Ishikawa (cell line): ENCODE results near the gene ATP11A.

Experiments
- CEBPB ChIP-seq: IDR thresholded peaks from 2 replicates; pipeline ENCODE4 v1.6.1; 2012
- CREB1 ChIP-seq: IDR thresholded peaks from 2 replicates; pipeline ENCODE4 v1.6.1; 2012; ENCODE audit warnings: low read depth
- EGR1 ChIP-seq: IDR thresholded peaks from 2 replicates; pipeline ENCODE4 v1.6.1; 2012
- EP300 ChIP-seq: IDR thresholded peaks from 2 replicates; pipeline ENCODE4 v1.6.1; 2012; ENCODE audit warnings: borderline replicate concordance
- FOXM1 ChIP-seq: IDR thresholded peaks from 2 replicates; pipeline ENCODE4 v1.6.1; 2012; ENCODE audit warnings: low read depth, borderline replicate concordance
- MAX ChIP-seq: IDR thresholded peaks from 2 replicates; pipeline ENCODE4 v1.6.1; 2012
- NFIC ChIP-seq: IDR thresholded peaks from 2 replicates; pipeline ENCODE4 v1.6.1; 2012
- RAD21 ChIP-seq: IDR thresholded peaks from 2 replicates; pipeline ENCODE4 v1.6.1; 2012; ENCODE audit warnings: low read depth
- REST ChIP-seq: IDR thresholded peaks from 2 replicates; pipeline ENCODE4 v1.6.1; 2012; ENCODE audit warnings: low read depth, mild to moderate bottlenecking
- TAF1 ChIP-seq: IDR thresholded peaks from 2 replicates; pipeline ENCODE4 v1.6.1; 2012; ENCODE audit warnings: low read depth, mild to moderate bottlenecking
- TCF12 ChIP-seq: IDR thresholded peaks from 2 replicates; pipeline ENCODE4 v1.6.1; 2012; ENCODE audit warnings: low read depth
- TEAD4 ChIP-seq: IDR thresholded peaks from 2 replicates; pipeline ENCODE4 v1.6.1; 2012
- USF1 ChIP-seq: IDR thresholded peaks from 2 replicates; pipeline ENCODE4 v1.6.1; 2012
- YY1 ChIP-seq: IDR thresholded peaks from 2 replicates; pipeline ENCODE4 v1.6.1; 2012; ENCODE audit warnings: low read depth
- ZBTB7A ChIP-seq: IDR thresholded peaks from 2 replicates; pipeline ENCODE4 v1.6.1; 2012; ENCODE audit warnings: low read depth

ATP11A gene

GRCh38 chr13:112877539-112877938, 187.7 kb downstream of the ATP11A start:
- TF ChIP-seq TCF12 (no peak), CREB1 (no peak), TAF1 (no peak), REST (no peak), NFIC (no peak), YY1 (no peak), CEBPB (no peak)

GRCh38 chr13:112877976-112878955, 188.4 kb downstream of the ATP11A start:
- TF ChIP-seq CREB1 (no peak), USF1 (no peak), RAD21 (no peak), EGR1 (no peak), TAF1 (no peak), ZBTB7A (no peak), FOXM1 (no peak), YY1 (no peak), NFIC (no peak), TEAD4 (no peak)

GRCh38 chr13:112879283-112879833, 189.5 kb downstream of the ATP11A start:
- TF ChIP-seq USF1 (no peak), TAF1 (no peak), FOXM1 (no peak), EGR1 (no peak), CREB1 (no peak), REST (no peak), YY1 (no peak), TCF12 (no peak), TEAD4 (no peak), MAX (no peak), ZBTB7A (no peak), EP300 (no peak), CEBPB (no peak), NFIC (no peak), RAD21 (no peak)

GRCh38 chr13:112880221-112880641, 190.4 kb downstream of the ATP11A start:
- no peak for TF ChIP-seq EGR1
- TF ChIP-seq TAF1: no peak
- no peak for TF ChIP-seq ZBTB7A
- no peak for TF ChIP-seq NFIC
- TF ChIP-seq EP300: no peak
- no peak for TF ChIP-seq YY1
- TF ChIP-seq RAD21: no peak
- no peak for TF ChIP-seq REST
- no peak for TF ChIP-seq TEAD4
- TF ChIP-seq CREB1: no peak
- no peak for TF ChIP-seq TCF12
- TF ChIP-seq MAX: no peak
- TF ChIP-seq CEBPB: no peak
- no peak for TF ChIP-seq USF1
- no peak for TF ChIP-seq FOXM1
